DMS114 treated with DMSO at 0.1 percent for 48 hours (cell line): ENCODE measurements around the gene MYOCOS.

Source experiments
- DNase-seq: peaks from one replicate; lab custom pipeline; 2025; ENCODE audit not compliant: unreplicated experiment; lab: John Stamatoyannopoulos, UW

MYOCOS gene

DNA sequence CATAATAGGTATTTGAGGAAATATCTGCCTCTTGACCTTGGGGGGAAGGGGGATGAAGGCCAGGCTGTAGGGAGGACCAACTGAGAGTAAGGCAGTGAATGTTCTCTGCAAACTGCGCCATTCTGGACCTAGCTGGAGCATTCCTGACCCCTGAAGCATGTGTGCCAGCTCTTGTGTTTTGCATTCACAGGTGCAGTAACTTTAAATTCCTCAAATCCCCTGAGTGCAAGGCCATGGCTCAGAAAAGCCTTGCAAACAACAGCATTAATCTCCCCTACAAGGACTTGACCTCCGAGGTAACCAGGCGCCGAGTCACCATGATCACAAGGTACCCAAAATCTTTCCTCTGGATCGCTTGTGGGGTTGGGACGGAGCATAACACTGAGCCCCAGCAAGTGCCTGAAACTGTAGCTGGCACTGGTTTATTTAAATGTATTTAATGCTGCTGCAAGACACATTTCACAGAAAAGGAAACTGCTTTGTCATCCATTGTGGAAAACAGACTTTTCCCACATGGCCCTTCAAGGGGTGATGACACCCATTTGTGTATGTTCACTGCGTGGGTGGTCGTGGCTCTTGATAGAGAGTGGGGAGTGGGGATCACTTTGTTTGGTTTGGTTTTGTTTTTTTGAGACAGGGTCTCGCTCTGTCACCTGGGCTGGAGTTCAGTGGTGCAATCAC, 1.7 kb downstream of the MYOCOS start:
- DNase-seq: no peak

- no peak for DNase-seq
These were observed 3.2 kb downstream of the MYOCOS start for GRCh38 chr1:171625225-171625624.

GRCh38 chr1:171627020-171627419, 5.0 kb downstream of the MYOCOS start:
- DNase-seq: no peak

DNA sequence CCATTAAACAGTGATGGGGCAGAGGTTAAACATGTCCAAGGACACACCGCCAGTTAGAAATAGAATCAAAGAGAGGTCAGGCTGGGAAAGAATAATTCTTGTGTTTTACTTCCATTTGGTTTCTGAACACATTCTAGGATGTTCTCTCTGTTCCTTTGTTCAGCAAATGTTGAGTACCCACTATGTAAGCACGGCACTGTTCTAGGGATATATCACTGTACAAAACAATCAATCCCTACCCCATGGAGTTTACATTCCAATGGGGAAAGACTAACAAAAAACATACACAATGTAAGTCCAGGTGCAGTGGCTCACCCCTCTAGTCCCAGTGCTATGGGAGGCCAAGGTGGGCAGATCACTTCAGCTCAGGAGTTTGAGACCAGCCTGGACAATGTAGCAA, 6.2 kb downstream of the MYOCOS start:
- no peak for DNase-seq

GRCh38 chr1:171635661-171636060, 13.6 kb downstream of the MYOCOS start:
- DNase-seq: no peak

DNA sequence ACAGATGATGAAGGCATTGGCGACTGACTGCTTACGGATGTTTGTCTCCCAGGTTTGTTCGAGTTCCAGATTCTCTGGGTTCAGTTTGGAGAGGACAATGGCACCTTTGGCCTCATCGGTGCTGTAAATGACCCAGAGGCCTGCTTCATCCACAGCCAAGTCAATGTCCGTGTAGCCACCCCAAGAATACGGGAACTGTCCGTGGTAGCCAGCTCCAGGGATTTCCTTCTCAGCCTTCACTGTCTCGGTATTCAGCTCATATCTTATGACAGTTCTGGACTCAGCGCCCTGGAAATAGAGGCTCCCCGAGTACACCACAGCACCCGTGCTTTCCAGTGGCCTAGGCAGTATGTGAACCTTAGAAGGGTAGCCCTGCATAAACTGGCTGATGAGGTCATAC, 14.1 kb downstream of the MYOCOS start:
- DNase-seq: no peak

DNA sequence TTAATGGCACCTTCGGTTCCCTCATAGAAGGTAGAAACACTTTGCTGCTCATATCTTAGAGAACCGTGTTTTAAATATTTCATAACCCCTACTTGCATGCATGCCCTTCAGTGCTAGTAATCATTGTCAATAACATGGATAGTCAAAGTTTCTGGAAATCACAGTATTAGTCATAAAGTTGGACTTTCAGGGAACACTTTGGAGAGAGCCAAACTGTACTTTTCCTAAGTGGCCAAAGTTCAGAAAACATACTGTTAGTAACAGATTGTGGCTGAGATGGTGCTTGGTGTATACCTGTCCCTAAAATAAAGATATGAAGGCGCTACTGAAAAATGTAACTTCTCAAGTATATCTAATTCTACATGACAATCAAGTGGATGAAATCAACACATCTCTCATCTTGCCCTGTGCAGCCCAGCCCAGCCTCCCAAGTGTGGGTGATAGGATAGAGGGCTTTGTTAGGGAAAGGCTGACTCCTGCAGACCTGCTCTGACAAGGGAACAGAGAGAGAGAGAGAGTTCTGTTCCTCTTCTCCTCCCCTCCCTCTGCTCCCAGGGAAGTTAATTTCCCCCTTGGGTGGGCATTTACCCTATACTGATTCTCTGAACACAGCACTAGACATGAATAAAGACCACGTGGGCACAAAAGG, 16.0 kb downstream of the MYOCOS start:
- no peak for DNase-seq

DNA sequence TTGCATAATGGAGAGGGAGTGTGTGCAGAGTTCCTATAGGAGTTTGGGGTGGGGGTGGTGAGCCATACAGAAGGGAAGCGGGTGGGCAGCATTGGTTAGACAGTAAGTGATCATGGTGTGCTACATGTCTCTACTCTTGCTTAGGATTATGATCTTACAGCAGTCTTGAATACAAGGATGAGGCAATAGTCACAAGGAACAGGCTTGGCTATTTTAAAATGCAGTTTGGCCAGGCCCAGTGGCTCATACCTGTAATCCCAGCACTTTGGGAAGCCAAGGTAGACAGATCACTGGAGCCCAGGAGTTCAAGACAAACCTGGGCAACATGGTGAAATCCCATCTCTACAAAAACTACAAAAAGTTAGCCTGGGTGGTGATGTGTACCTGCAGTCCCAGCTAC, 18.2 kb downstream of the MYOCOS start:
- DNase-seq: no peak

DNA sequence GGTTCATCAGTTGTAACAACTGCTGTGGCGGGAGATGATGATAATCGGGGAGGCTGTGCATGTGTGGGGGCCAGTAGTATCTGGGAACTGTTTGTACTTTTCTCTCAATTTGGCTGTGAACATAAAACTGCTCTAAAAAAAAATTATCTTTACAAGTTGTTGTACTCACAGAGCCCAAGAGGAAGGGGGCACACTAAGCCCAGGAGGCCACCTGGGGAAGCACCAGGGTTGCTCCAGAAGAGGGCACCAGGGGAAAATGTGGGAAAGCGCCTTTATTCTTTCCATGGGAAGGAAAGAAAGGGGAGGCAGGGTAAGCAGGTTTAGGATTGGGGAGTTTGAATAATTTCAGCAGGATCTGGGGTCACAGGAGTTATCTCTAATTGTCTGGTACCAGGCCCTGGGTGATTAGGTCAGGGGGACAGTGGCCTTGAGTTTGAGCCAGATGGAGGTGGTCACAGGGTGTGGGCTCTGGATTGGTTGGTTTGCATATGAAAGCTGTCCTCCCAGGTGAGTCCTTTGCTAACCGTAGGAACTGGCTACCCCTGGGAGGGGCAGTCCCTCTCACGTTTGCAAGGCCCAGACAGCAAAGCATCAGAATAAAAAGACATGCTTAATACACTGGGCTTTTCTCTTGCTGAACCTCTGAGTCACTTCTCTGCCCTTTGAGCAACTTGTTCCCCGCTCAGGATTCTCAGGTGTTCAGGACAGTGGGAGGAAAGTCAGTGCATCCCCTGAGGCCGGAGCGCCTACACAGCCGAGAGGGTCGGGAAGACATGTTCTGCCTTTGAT, 19.2 kb downstream of the MYOCOS start:
- DNase-seq: no peak

DNA sequence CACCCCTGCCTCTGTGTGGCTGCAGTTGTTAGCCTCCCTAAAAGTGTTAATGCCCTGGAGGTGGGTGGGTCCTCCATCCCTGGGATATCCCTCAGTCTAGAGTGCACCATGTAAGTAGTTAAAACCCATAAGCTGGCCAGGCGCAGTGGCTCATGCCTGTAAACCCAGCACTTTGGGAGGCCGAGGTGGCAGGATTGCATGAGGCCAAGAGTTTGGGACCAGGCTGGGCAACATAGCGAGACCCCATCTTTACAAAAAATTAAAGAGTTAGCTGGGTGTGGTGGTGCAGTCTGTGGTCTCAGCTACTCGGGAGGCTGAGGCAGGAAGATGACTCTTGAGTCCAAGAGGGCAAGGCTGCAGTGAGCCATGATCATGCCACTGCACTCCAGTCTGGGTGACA, 20.2 kb downstream of the MYOCOS start:
- DNase-seq: no peak

GRCh38 chr1:171643156-171643555, 21.1 kb downstream of the MYOCOS start:
- no peak for DNase-seq

GRCh38 chr1:171644805-171645483, 22.9 kb downstream of the MYOCOS start:
- DNase-seq: peak; percentile 77

- no peak for DNase-seq
These were observed 23.7 kb downstream of the MYOCOS start for GRCh38 chr1:171645553-171646248.

- DNase-seq: no peak
These were observed 24.2 kb downstream of the MYOCOS start for GRCh38 chr1:171646249-171646560.

DNA sequence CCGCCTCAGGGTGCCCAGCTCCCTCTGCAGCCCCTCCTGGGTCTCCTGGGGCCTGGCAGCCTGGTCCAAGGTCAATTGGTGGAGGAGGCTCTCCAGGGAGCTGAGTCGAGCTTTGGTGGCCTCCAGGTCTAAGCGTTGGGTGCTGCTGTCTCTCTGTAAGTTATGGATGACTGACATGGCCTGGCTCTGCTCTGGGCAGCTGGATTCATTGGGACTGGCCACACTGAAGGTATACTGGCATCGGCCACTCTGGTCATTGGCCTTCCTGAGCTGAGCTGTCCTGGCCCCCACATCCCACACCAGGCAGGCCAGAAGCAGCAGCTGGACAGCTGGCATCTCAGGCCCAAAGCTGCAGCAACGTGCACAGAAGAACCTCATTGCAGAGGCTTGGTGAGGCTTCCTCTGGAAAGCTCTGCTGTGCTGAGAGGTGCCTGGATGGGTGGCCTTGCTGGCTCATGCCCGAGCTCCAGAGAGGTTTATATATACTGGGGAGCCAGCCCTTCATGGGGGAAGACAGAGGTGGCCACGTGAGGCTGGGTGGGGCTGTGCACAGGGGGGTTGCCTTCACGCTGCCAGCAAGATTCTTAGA, 30.3 kb downstream of the MYOCOS start, which contains the start of gene MYOC:
TSS of gene MYOC (minus strand) at position 455 of the 589 bp plus-strand sequence. CDS start at position 378, 77 bp downstream.
- DNase-seq: no peak

DNA sequence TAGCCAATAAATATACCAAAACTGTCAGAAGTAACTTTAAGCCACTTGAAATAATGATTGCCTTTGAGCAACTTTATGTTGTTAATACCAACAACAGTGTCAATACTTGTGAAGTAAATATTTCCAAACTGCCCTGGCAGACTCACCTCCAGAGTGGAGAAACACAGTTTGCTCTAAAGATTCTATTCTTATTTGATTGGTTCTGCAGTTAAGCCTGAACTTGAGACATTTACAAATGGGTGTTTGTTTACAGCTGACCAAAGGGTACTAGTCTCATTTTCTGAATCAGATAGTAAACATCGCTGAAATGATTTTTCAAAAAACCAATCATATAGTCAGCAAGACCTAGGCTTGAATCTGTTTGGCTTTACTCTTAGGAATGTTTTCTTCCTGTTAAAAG, 31.8 kb downstream of the MYOCOS start:
- no peak for DNase-seq

GRCh38 chr1:171654201-171654941, 32.3 kb downstream of the MYOCOS start:
- no peak for DNase-seq

DNA sequence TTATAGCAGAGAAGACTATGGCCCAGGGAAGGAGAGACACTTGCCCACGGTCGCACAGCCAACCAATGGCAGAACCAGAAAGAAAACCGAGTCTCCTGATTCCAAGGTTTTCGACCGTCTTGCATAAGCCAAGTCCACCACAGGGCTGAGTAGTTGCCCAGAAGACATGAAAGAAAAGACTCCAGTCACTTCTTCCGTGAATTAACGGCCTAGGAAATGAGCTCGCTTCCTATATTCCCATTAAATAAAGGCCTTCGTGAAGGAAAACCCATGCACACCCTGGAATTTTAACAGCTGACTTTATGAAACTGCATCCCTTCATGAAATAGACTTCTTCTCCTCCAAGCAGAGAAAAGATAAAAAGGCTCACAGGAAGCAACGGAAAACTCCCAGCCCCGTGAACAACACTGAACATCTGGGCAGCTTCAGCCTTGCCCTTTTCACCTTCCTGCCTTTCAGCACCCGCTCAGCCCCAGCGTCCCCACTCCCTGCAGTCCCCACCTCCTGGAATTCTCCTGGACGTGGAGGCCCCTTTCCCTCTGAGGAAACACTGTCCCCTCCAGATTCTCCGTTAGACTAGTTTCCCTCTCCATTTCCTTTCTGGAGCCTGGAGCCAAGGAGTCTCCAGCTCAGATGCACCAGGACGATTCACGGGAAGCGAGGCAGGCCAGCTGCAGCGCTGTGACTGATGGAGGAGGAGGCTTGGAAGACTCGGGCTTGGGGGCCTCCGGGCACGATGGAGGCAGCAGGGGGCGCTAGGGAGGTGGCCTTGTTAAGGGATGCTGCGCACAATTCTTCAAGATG, 33.1 kb downstream of the MYOCOS start:
- DNase-seq: no peak

DNA sequence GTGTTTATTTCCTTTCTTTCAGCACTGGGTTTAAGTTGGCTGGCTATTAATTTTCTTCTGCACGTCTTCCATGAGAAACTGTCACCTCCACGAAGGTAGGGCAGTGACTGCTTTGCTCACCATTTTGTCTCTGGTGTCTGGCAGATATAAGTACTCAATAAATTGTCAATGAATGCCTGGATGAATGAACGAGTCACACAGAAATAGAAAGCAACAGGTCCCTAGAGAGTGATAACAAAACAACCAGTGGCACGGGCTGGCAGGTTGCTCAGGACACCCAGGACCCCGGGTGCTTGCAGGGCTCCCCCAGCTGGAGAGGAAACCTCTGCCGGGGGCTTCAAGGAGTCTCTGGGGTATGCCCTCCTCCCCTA, 33.7 kb downstream of the MYOCOS start:
- no peak for DNase-seq
